OCI-LY7 (cell line): Measurements from ENCODE around the gene EEF1AKMT1. TPM values are rescaled to one million over a fixed set of nuclear protein-coding genes. Genes with fewer than 3 reads are reported as not detected.

Experiments
- BruUV-seq: library from RNA; stranded (reverse); fragments of 400-500 nt; replicated peaks from 2 replicates; lab custom pipeline; 2021; lab: Mats Ljungman, UMichigan
- CTCF ChIA-PET: fragments of 300-600 bp; sonication (Branson Sonifier 250); formaldehyde crosslinking; loops from one replicate; lab custom pipeline; 2022; ENCODE audit warnings: antibody characterized with exemption; ENCODE audit not compliant: unreplicated experiment; lab: Charles Lee
- POLR2A ChIA-PET: fragments of 300-600 bp; sonication (Branson Sonifier 250); formaldehyde crosslinking; loops from one replicate; lab custom pipeline; 2022; ENCODE audit warnings: antibody characterized with exemption; lab: Charles Lee
- DNase-seq: peaks from one replicate; pipeline ENCODE4 v3.0.0-alpha.2; 2015; ENCODE audit warnings: low spot score
- H2AFZ ChIP-seq: fragments of 200-600 bp; sonication (generic), shearing (Covaris generic); 2 replicates; pipeline ENCODE4 v1.6.1; 2014; ENCODE audit warnings: mild to moderate bottlenecking, antibody characterized with exemption, low read length, moderate library complexity
- H3K27ac ChIP-seq: fragments of 200-600 bp; sonication (generic); 2 replicates; pipeline ENCODE4 v1.5.1; 2014; ENCODE audit warnings: mixed run types, low read depth, mild to moderate bottlenecking, moderate library complexity, low read length, inconsistent platforms; ENCODE audit not compliant: poor library complexity, severe bottlenecking
- H3K36me3 ChIP-seq: fragments of 200-600 bp; sonication (generic); 2 replicates; pipeline ENCODE4 v1.6.1; 2014; ENCODE audit warnings: mild to moderate bottlenecking, antibody characterized with exemption, low read length, moderate library complexity, mixed read lengths; ENCODE audit not compliant: insufficient read depth
- H3K4me1 ChIP-seq: fragments of 200-600 bp; sonication (generic); 2 replicates; pipeline ENCODE4 v1.5.1; 2014; ENCODE audit warnings: mild to moderate bottlenecking, low read length; ENCODE audit not compliant: insufficient read depth, poor library complexity, severe bottlenecking
- H3K4me2 ChIP-seq: fragments of 200-600 bp; sonication (generic); 2 replicates; pipeline ENCODE4 v1.6.1; 2014; ENCODE audit warnings: mild to moderate bottlenecking, low read length
- H3K4me3 ChIP-seq: fragments of 200-600 bp; sonication (generic); 2 replicates; pipeline ENCODE4 v1.5.1; 2014; ENCODE audit warnings: mild to moderate bottlenecking, low read depth, low read length; ENCODE audit not compliant: poor library complexity, severe bottlenecking
- H3K79me2 ChIP-seq: fragments of 200-600 bp; sonication (generic); 2 replicates; pipeline ENCODE4 v1.6.1; 2016; ENCODE audit warnings: low read depth, mild to moderate bottlenecking, low read length, moderate library complexity, mixed read lengths; ENCODE audit not compliant: insufficient read depth
- H3K9me2 ChIP-seq: fragments of 200-600 bp; sonication (generic); 2 replicates; pipeline ENCODE4 v1.6.1; 2016; ENCODE audit warnings: mild to moderate bottlenecking, low read length, mixed read lengths; ENCODE audit not compliant: insufficient read depth
- H3K9me3 ChIP-seq: fragments of 200-600 bp; sonication (generic); 2 replicates; pipeline ENCODE4 v1.6.1; 2014; ENCODE audit warnings: mild to moderate bottlenecking, mixed run types, low read length, mixed read lengths
- H4K20me1 ChIP-seq: fragments of 200-600 bp; sonication (generic); 2 replicates; pipeline ENCODE4 v1.6.1; 2014; ENCODE audit warnings: mild to moderate bottlenecking, antibody characterized with exemption, low read length, moderate library complexity, mixed read lengths; ENCODE audit not compliant: insufficient read depth
- EZH2phosphoT487 ChIP-seq: fragments of 200-600 bp; sonication (generic); IDR thresholded peaks from 2 replicates; pipeline ENCODE4 v1.6.1; 2018; ENCODE audit warnings: low read depth, borderline replicate concordance, mild to moderate bottlenecking, mixed run types, antibody characterized with exemption, low read length, moderate library complexity, mixed read lengths
- intact Hi-C: fragments of 100-400 bp; cut with micrococcal nuclease; formaldehyde crosslinking; loops from one replicate; pipeline ENCODE4 v1.10.0; 2022; ENCODE audit not compliant: unreplicated experiment
- total RNA-seq, 2 experiments: library from RNA; depleted of rRNA in 1 of 2; stranded (reverse); fragments of >200 nt in 1 of 2; shearing (Covaris generic) in 1 of 2; gene quantifications; 2 replicates each; pipeline ENCODE4 v1.2.3, GENCODE V29; 2014 to 2022
- TF ChIP-seq, protein P1 (sequence below): fragments of 200-600 bp; sonication (generic); conservative IDR thresholded peaks from 2 replicates; pipeline ENCODE4 v1.5.1; 2014; ENCODE audit warnings: mild to moderate bottlenecking, antibody characterized with exemption, low read length, moderate library complexity, mixed read lengths

Gene EEF1AKMT1
- total RNA-seq, 2 experiments from 2014 or later = 1.5 to 2.5 TPM

DNA sequence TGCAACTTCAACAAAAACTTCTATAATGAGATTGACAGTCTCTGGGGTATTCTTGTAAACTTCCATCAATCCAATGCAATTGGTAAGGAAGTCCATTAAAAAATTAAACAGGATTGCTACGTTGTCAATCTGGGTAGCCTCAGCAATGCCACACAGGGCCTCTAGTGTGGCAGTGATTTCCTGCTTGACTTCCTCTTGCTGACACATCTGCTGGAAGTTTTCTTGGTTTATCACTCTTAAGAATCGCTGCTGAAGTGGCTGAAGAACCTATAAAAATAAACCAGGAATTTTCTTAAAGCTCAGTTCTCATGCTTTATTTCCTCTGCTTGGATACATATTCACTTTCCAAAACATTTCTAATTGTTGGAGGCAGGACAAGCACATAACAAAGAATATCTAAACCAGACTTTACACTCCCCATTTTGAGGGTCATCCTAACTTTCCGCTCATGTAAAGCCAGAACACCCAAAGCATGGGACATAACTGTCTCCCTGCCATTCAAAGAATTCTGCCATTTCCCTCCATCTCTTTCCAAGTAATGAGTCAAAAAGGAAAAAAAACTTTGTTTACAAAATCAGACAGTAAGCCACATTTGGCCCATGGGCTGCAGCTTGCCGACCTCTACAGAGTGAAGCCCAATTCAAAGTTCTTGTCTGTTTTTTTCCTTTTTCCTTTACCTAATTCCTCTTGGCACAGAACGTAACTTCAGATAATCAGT, 23.2 kb upstream of the EEF1AKMT1 start:
- Histone ChIP-seq H3K4me2 (no peak overlapping the region), H2AFZ (no peak overlapping the region), H3K79me2 (no peaks in the 10 kb centered on the region), H3K9me3 (no peaks in the 10 kb centered on the region), H3K9me2 (no peaks in the 10 kb centered on the region), H3K36me3 (peaks cover 89% of the 10 kb centered on the region), H3K27ac (no peak overlapping the region), H3K4me1 (no peaks in the 10 kb centered on the region), H4K20me1 (no peaks in the 10 kb centered on the region), H3K4me3 (no peak overlapping the region)
- BruUV-seq = no TSS peak
- CTCF ChIA-PET = no interaction called here
- no peak for TF ChIP-seq EZH2phosphoT487
- TF ChIP-seq, protein P1, sequence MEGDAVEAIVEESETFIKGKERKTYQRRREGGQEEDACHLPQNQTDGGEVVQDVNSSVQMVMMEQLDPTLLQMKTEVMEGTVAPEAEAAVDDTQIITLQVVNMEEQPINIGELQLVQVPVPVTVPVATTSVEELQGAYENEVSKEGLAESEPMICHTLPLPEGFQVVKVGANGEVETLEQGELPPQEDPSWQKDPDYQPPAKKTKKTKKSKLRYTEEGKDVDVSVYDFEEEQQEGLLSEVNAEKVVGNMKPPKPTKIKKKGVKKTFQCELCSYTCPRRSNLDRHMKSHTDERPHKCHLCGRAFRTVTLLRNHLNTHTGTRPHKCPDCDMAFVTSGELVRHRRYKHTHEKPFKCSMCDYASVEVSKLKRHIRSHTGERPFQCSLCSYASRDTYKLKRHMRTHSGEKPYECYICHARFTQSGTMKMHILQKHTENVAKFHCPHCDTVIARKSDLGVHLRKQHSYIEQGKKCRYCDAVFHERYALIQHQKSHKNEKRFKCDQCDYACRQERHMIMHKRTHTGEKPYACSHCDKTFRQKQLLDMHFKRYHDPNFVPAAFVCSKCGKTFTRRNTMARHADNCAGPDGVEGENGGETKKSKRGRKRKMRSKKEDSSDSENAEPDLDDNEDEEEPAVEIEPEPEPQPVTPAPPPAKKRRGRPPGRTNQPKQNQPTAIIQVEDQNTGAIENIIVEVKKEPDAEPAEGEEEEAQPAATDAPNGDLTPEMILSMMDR = no peak
- POLR2A ChIA-PET = no interaction called here
- no peak for DNase-seq
- intact Hi-C loops = no loop called here

DNA sequence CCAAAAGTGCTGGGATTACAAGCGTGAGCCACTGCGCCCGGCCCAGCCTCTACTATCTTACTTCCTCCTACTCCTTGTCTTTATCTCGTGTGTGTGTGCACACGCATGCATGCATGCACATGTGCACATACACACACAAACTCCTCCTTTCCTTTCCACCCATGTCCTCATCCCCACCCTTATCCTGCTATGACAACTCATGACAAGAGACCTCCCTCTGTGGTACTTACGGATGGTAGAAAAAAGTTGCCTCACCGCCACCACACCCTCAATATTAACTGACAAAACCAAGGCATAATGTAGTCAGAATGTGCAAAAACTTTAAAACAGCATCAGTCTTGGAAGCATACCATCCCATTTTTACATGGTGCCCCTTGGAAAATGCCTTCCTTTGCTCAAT, 15.9 kb upstream of the EEF1AKMT1 start:
- Histone ChIP-seq H3K27ac (no peak overlapping the region), H2AFZ (no peak overlapping the region), H3K4me3 (no peak overlapping the region), H3K36me3 (peaks cover 81% of the 10 kb centered on the region), H3K9me3 (no peaks in the 10 kb centered on the region), H3K4me1 (no peaks in the 10 kb centered on the region), H3K79me2 (no peaks in the 10 kb centered on the region), H4K20me1 (no peaks in the 10 kb centered on the region), H3K9me2 (no peaks in the 10 kb centered on the region), H3K4me2 (no peak overlapping the region)
- no peak for TF ChIP-seq EZH2phosphoT487
- TF ChIP-seq, protein P1 = no peak
- ChIA-PET POLR2A (no interaction called here), CTCF (no interaction called here)
- no TSS peak for BruUV-seq
- intact Hi-C loops = no loop called here
- no peak for DNase-seq

DNA sequence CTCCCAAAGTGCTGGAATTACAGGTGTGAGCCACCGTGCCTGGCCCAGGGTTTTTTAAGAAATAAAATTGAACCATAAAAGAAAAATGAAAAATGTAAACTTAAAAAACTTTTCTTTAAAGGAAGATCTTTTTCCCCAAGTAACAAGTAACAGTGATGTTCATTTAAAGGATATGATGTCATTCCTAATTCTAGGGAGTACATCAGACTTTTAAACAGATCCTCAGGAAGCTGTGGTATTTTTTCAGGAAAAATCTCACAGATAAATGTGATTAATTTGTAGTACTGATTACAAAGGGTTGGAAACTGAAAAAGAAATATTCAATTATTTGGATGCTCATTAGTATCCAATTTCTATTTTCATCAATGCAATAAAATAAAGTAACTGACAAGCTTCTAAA, 14.6 kb upstream of the EEF1AKMT1 start:
- no peaks in the 10 kb centered on the region for H3K79me2 ChIP-seq
- intact Hi-C loops = no loop called here

More for the DNA sequence above, 14.6 kb upstream of the EEF1AKMT1 start:
- Histone ChIP-seq H3K27ac (no peak overlapping the region), H3K4me3 (no peak overlapping the region), H3K9me2 (no peaks in the 10 kb centered on the region), H3K9me3 (no peaks in the 10 kb centered on the region), H3K4me2 (no peak overlapping the region), H3K36me3 (peaks cover 81% of the 10 kb centered on the region), H3K4me1 (no peaks in the 10 kb centered on the region), H2AFZ (no peak overlapping the region), H4K20me1 (no peaks in the 10 kb centered on the region)
- TF ChIP-seq, protein P1 = no peak
- TF ChIP-seq EZH2phosphoT487 = no peak
- ChIA-PET POLR2A (interaction anchor here (1.2 kb wide), 1 partner anchor 20 kb away, joined by 6 read pairs; no protein-coding TSS in a partner anchor), CTCF (no interaction called here)
- DNase-seq = no peak
- no TSS peak for BruUV-seq
